ENCODE data around the gene WNT1. TPM values are rescaled to one million over a fixed set of nuclear protein-coding genes. Genes with fewer than 3 reads are reported as not detected.

The WNT1 gene
- total RNA-seq, 1 experiment from 2014 or later = not detected

DNA sequence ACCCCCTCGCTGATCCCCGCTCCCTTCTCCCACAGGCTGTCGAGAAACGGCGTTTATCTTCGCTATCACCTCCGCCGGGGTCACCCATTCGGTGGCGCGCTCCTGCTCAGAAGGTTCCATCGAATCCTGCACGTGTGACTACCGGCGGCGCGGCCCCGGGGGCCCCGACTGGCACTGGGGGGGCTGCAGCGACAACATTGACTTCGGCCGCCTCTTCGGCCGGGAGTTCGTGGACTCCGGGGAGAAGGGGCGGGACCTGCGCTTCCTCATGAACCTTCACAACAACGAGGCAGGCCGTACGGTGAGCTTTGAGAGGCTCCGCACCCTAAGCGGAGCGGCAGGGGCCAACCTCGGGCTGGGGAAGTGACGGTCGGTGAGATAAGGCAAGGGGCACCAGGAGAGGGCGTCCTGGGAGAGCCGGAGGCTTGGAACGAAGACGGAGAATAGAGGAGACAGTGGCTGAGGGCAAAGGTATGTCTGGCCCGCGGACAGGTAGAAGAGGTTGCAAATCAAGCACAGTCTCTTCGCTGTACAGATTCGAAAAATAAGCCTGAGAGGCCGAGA lies 2.3 kb downstream of the WNT1 start:
- Histone ChIP-seq H3K27me3 (replicated peaks) (peaks cover 76% of the 10 kb centered on the region), H3K27ac (no peak overlapping the region), H3K36me3 (no peaks in the 10 kb centered on the region), H3K9me3 (replicated peaks) (peaks cover 8% of the 10 kb centered on the region), H3K4me1 (replicated peaks) (peaks cover 40% of the 10 kb centered on the region), H3K4me3 (no peak overlapping the region)
- no peak for DNase-seq (ENCODE audit: low read depth in 1 of 2, low spot score in 2 of 2)

DNA sequence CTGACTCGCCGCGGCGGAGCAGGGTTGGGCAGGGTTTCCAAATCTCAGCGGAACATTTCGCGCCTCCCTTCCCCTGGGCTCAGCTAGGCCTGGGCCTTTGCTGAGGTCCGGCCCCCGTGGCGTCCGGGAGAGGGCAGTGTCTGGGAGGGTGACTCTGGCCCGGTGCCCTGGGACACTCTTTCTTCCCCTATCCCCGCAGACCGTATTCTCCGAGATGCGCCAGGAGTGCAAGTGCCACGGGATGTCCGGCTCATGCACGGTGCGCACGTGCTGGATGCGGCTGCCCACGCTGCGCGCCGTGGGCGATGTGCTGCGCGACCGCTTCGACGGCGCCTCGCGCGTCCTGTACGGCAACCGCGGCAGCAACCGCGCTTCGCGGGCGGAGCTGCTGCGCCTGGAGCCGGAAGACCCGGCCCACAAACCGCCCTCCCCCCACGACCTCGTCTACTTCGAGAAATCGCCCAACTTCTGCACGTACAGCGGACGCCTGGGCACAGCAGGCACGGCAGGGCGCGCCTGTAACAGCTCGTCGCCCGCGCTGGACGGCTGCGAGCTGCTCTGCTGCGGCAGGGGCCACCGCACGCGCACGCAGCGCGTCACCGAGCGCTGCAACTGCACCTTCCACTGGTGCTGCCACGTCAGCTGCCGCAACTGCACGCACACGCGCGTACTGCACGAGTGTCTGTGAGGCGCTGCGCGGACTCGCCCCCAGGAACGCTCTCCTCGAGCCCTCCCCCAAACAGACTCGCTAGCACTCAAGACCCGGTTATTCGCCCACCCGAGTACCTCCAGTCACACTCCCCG lies 3.0 kb downstream of the WNT1 start:
- no peak for DNase-seq (ENCODE audit: low read depth in 1 of 2, low spot score in 2 of 2)

DNA sequence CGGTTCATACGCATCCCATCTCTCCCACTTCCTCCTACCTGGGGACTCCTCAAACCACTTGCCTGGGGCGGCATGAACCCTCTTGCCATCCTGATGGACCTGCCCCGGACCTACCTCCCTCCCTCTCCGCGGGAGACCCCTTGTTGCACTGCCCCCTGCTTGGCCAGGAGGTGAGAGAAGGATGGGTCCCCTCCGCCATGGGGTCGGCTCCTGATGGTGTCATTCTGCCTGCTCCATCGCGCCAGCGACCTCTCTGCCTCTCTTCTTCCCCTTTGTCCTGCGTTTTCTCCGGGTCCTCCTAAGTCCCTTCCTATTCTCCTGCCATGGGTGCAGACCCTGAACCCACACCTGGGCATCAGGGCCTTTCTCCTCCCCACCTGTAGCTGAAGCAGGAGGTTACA lies 3.6 kb downstream of the WNT1 start:
- H3K4me1 ChIP-seq (replicated peaks) = peaks cover 40% of the 10 kb centered on the region
- DNase-seq (ENCODE audit: low read depth in 1 of 2, low spot score in 2 of 2) = no peak
- peaks cover 8% of the 10 kb centered on the region for H3K9me3 ChIP-seq (replicated peaks)
- no peaks in the 10 kb centered on the region for H3K36me3 ChIP-seq
- no peak overlapping the region for H3K4me3 ChIP-seq
- no peak overlapping the region for H3K27ac ChIP-seq
- peaks cover 77% of the 10 kb centered on the region for H3K27me3 ChIP-seq (replicated peaks)

More for the DNA sequence above, 3.0 kb downstream of the WNT1 start:
- peaks cover 8% of the 10 kb centered on the region for H3K9me3 ChIP-seq (replicated peaks)
- H3K27me3 ChIP-seq (replicated peaks) = peaks cover 77% of the 10 kb centered on the region
- peaks cover 40% of the 10 kb centered on the region for H3K4me1 ChIP-seq (replicated peaks)
- no peak overlapping the region for H3K27ac ChIP-seq
- peak overlapping the region; percentile 14 for H3K4me3 ChIP-seq
- no peaks in the 10 kb centered on the region for H3K36me3 ChIP-seq

DNA sequence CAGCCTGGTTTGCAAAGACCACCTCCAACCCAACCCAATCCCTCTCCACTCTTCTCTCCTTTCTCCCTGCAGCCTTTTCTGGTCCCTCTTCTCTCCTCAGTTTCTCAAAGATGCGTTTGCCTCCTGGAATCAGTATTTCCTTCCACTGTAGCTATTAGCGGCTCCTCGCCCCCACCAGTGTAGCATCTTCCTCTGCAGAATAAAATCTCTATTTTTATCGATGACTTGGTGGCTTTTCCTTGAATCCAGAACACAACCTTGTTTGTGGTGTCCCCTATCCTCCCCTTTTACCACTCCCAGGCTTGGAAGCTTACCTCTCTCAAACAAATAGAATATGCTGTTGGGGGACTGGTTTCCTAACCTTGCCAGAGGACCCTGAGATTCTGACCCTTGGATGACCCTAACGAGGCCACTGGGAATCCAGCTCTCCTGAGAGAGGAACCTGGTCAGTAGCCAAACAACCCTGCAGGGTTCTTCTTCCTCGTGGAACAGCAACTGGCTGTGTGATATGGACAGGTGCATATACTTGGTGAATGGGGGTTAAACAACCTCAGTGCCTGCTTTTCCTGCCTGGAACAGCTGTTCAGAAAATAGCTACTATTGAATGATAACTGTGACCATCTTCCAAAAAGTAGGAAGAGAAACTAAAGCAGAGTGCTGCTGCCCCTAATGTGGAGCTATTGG lies 4.4 kb downstream of the WNT1 start:
- peaks cover 74% of the 10 kb centered on the region for H3K27me3 ChIP-seq (replicated peaks)
- peaks cover 38% of the 10 kb centered on the region for H3K4me1 ChIP-seq (replicated peaks)
- no peaks in the 10 kb centered on the region for H3K36me3 ChIP-seq
- H3K4me3 ChIP-seq = no peak overlapping the region
- no peak for DNase-seq (ENCODE audit: low read depth in 1 of 2, low spot score in 2 of 2)
- no peak overlapping the region for H3K27ac ChIP-seq
- H3K9me3 ChIP-seq (replicated peaks) = peaks cover 8% of the 10 kb centered on the region

DNA sequence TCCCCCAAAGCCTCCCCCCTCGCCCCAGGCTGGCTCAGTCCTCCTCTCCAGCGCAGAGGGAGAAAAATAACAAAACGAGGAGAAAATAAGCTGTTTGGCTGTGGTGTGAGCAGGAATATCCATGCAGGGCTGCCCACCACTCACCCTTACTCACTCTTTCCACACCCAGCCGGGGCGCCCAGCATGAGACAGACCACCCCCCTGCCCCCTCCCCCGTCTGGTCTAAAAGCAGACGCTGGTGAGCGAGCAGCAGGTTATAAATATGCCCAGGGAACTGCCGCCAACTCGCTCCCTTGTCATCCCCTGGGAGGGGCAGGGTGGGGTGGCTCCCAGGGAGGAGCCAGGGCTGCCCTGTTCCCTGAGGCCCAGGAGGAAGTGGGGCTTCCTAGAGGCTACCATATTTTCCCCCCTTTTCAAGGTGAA lies 7.4 kb downstream of the WNT1 start:
- H3K4me1 ChIP-seq (replicated peaks) = peaks cover 10% of the 10 kb centered on the region
- DNase-seq (ENCODE audit: low read depth in 1 of 2, low spot score in 2 of 2) = no peak
- no peak overlapping the region for H3K27ac ChIP-seq
- H3K9me3 ChIP-seq (replicated peaks) = peaks cover 3% of the 10 kb centered on the region; the same call in 1 of the 2 replicates
- no peaks in the 10 kb centered on the region for H3K36me3 ChIP-seq
- H3K27me3 ChIP-seq (replicated peaks) = peaks cover 51% of the 10 kb centered on the region
- no peak overlapping the region for H3K4me3 ChIP-seq

DNA sequence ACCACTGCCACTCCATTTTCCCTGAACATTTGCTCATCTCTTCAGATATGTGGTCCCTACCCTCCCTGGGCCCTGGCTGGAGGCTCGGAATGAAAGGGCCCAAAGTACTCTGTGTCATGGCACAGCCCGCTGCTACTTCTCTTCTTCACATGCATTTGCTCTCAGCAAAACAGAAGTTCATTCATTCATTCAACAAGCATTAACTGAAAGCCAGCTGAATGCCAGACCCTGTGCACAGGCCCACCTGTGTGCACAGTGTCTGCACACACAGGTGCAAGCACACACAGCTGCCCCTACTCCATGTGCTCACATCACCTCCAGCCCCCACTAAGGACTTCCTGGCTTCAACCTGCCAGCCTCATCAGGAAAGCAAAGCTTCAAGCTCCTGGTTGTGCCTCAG lies 7.8 kb downstream of the WNT1 start:
- Histone ChIP-seq H3K4me3 (no peak overlapping the region), H3K4me1 (replicated peaks) (peaks cover 6% of the 10 kb centered on the region), H3K27me3 (replicated peaks) (peaks cover 47% of the 10 kb centered on the region), H3K27ac (no peak overlapping the region), H3K36me3 (no peaks in the 10 kb centered on the region), H3K9me3 (replicated peaks) (peaks cover 3% of the 10 kb centered on the region; the same call in 1 of the 2 replicates)
- DNase-seq (ENCODE audit: low read depth in 1 of 2, low spot score in 2 of 2) = no peak

DNA sequence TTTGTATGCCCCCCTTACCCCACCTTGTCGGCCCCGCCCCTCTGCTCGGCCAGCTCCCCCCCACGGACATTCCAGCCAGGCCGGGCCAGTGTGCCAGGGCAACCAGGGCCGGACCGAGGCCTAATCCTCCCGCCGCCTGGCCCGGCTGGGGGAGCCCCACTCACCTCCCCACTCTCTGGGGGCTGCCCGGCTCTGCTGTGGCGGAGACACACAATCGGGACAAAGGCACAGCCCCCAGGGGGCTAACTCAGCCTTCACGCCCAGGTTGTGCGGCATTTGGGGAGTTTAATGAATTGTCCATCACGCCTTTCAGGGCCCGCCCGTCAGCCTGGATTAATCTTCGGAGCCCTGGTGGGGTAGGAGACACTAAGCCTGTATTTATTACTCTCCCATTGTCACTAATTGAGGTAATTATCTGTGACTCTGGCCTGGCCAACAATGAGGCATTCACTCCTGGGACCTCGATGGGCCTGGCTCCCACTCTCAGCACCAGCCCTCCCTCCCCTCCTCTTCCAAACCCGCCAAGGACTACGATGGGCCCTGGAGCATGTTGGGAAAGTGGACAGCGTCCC lies 8.7 kb downstream of the WNT1 start:
- Histone ChIP-seq H3K4me3 (no peak overlapping the region), H3K27ac (no peak overlapping the region), H3K27me3 (replicated peaks) (peaks cover 38% of the 10 kb centered on the region), H3K9me3 (replicated peaks) (no peaks in the 10 kb centered on the region), H3K36me3 (no peaks in the 10 kb centered on the region), H3K4me1 (replicated peaks) (no peaks in the 10 kb centered on the region)
- no peak for DNase-seq (ENCODE audit: low read depth in 1 of 2, low spot score in 2 of 2)

DNA sequence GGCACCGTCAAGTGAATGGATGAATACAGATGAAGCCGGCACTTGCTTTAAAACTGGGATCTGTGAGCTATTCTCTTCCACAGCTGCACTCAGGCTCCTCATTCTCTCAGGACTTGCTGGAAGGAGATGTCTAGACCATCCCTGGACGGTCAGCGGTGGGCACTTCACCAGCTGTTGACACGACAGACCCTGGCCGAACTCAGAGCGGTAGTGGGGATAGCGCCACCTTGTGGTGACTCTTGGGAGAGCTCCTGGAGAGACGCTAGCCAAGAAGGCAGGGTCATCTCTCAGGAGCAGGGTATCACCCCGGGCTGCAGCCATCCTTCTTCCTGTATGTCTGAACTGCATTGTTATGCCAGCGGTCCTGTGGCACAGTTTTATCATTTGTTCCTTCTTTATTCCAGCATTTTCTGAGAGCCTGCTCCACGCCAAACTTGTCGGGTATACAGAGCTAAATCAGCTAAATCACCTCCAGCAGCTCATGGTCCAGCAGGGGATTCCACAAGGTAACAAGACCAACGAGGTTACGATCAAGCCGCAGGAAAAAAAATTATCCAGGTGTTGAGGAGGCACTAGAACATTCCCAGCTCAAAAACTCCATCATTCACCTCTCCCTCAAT lies 10.0 kb downstream of the WNT1 start:
- Histone ChIP-seq H3K4me3 (no peak overlapping the region), H3K27ac (no peak overlapping the region), H3K9me3 (replicated peaks) (no peaks in the 10 kb centered on the region), H3K27me3 (replicated peaks) (peaks cover 30% of the 10 kb centered on the region), H3K4me1 (replicated peaks) (no peaks in the 10 kb centered on the region), H3K36me3 (no peaks in the 10 kb centered on the region)
- DNase-seq (ENCODE audit: low read depth in 1 of 2, low spot score in 2 of 2) = peak in 1 of 2 experiments; percentile 66

DNA sequence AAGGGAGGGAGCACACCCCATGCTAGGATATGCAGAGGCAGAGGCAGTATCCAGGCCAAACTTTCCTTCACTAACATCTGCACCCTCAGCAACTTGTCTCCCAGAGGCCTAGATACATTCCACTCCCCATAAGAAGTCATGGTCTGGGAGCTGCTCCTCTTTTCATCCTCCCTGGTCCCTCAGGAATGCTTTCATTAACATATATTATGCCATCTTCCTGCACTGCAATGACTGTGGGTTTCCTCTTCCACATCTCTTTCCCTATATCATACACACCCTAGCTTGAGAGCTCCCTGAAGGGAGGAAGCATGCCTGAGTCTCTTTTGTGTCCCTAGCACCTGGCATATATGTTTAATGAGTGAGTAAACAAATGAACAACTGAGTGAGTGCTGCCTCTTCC lies 12.4 kb downstream of the WNT1 start:
- Histone ChIP-seq H3K4me3 (no peak overlapping the region), H3K9me3 (replicated peaks) (no peaks in the 10 kb centered on the region), H3K36me3 (no peaks in the 10 kb centered on the region), H3K4me1 (replicated peaks) (no peaks in the 10 kb centered on the region), H3K27ac (no peak overlapping the region), H3K27me3 (replicated peaks) (peaks cover 10% of the 10 kb centered on the region)
- DNase-seq (ENCODE audit: low read depth in 1 of 2, low spot score in 2 of 2) = no peak

DNA sequence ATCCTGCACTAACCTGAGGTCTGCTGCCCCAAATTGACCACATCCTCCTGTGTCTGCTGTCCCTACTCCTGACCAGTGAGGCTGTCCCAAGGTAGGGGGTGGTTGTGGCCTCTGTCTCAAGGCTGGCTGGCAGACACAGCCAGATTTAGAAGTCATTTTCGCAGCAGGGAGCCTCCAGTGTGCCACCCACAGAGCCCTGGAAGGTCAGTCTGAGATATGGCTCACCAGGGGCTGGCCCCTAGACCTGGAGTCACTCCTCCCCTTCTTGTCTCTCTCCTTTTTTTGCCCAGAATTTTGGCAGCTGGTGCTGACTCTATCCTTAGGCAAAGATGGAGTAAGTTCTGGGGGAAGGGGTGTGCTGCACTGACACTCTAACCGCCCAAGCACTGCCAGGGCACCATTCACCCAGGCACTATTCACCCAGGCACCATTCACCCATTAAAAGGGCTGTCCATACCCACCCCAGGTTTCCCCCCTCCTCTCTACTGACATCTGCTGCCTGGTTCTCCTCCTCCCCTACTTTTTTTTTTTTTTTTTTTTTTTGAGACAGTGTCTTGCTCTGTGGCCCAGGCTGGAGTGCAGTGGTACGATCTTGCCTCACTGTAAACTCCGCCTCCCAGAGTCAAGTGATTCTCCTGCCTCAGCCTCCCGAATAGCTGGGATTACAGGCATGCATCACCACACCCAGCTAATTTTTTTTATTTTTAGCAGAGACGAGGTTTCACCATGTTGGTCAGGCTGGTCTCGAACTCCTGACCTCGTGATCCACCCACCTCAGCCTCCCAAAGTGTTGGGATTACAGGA lies 13.3 kb downstream of the WNT1 start:
- DNase-seq (ENCODE audit: low read depth in 1 of 2, low spot score in 2 of 2) = no peak
- Histone ChIP-seq H3K4me3 (no peak overlapping the region), H3K27ac (no peak overlapping the region), H3K4me1 (replicated peaks) (no peaks in the 10 kb centered on the region; the same call in 1 of the 2 replicates), H3K27me3 (replicated peaks) (peaks cover 10% of the 10 kb centered on the region), H3K36me3 (no peaks in the 10 kb centered on the region), H3K9me3 (replicated peaks) (no peaks in the 10 kb centered on the region)

DNA sequence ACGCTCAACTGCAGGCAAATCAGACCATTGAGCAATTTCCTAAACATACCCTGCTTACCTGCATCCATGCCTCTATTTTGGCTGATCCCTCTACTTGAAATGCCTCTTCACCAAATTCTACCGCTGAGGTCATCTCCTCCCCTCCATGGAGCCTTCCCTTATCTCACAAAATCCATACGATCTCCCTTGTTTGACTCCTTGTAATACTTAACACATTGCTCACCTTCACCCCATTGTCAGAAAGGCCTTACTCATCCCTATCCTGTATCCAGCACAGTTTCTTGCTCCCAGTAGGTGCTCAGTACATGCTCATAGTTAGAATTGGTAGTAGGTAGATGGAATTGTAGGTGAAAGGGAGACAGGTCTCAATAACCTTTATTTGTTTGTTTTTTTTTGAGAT lies 15.7 kb downstream of the WNT1 start:
- Histone ChIP-seq H3K36me3 (no peaks in the 10 kb centered on the region), H3K27ac (no peak overlapping the region), H3K4me3 (no peak overlapping the region), H3K27me3 (replicated peaks) (peaks cover 10% of the 10 kb centered on the region), H3K9me3 (replicated peaks) (no peaks in the 10 kb centered on the region), H3K4me1 (replicated peaks) (peaks cover 16% of the 10 kb centered on the region)
- no peak for DNase-seq (ENCODE audit: low read depth in 1 of 2, low spot score in 2 of 2)

DNA sequence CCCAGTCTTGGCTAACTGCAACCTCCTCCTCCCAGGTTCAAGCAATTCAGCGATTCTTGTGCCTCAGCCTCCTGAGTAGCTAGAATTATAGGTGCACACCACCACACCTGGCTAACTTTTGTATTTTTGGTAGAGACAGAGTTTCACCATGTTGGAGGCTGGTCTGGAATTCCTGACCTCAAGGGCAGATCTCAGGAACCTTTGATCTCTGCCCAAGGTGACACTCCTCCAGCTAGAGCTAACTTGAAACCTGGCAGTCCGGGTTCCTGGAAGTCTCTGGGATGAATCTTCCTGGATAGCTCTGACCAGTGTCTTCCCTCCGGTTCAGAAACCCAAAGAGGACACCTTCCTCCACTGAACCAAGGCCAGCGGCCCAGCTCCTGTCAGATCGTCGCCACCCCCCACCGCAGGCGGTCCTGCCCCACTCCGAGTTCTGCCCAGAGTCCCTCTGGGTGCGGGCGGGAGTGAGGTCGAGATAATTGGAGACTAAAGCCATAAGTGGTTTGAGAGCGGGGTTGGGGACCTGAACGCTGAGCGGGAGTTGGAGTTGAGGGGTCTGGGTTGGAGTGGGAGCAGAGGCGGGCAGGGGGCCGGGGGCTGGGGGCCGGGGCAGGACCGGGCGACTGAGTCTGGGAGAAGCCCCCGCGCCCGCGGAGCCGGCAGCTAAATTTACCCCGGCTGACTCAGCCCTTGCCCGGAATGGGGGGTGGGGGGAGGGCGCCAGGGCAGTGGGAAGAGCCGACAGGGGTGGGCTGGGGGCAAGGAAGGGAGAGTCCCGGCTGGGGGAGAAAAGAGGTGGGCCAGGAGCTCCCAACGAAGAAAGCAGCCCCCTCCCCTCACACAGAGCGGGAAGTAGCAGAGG lies 16.3 kb downstream of the WNT1 start:
- no peaks in the 10 kb centered on the region for H3K36me3 ChIP-seq
- peaks cover 20% of the 10 kb centered on the region for H3K4me1 ChIP-seq (replicated peaks)
- no peaks in the 10 kb centered on the region for H3K9me3 ChIP-seq (replicated peaks)
- DNase-seq (ENCODE audit: low read depth in 1 of 2, low spot score in 2 of 2) = no peak
- H3K4me3 ChIP-seq = no peak overlapping the region
- no peak overlapping the region for H3K27ac ChIP-seq
- peaks cover 5% of the 10 kb centered on the region for H3K27me3 ChIP-seq (replicated peaks)

All from SJSA1 (cell line).